Activated naive CD8-positive, alpha-beta T cell treated with anti-CD3 and anti-CD28 coated beads for 36 hours (primary cell): ENCODE results near the gene COPS8. TPM values are rescaled to one million over a fixed set of nuclear protein-coding genes. Genes with fewer than 3 reads are reported as not detected.
A peak's percentile ranks its signal among the peaks of the same experiment; 100 is the strongest.

Source experiments
- DNase-seq: peaks from one replicate; pipeline ENCODE4 v3.0.0; 2021
- H3K27ac Mint-ChIP-seq: one replicate; pipeline ENCODE4 v1.8.0; 2022; ENCODE audit warnings: mild to moderate bottlenecking, moderate library complexity, mixed read lengths
- H3K27me3 Mint-ChIP-seq: one replicate; pipeline ENCODE4 v1.8.0; 2022; ENCODE audit warnings: mild to moderate bottlenecking, mixed read lengths
- H3K36me3 Mint-ChIP-seq: one replicate; pipeline ENCODE4 v1.8.0; 2021; ENCODE audit warnings: mild to moderate bottlenecking, mixed read lengths
- H3K4me1 Mint-ChIP-seq: one replicate; pipeline ENCODE4 v1.8.0; 2021; ENCODE audit warnings: mixed read lengths
- H3K4me3 Mint-ChIP-seq: one replicate; pipeline ENCODE4 v1.8.0; 2022; ENCODE audit warnings: mild to moderate bottlenecking, moderate library complexity, mixed read lengths
- H3K9me3 Mint-ChIP-seq: one replicate; pipeline ENCODE4 v1.8.0; 2022; ENCODE audit warnings: mixed read lengths
- total RNA-seq, 2 experiments: library from RNA; stranded (reverse); gene quantifications; one replicate each; pipeline ENCODE4 v1.2.3, GENCODE V29; 2021

The COPS8 gene
- total RNA-seq, 2 experiments from 2014 or later: 65.6 to 68.5 TPM

DNA sequence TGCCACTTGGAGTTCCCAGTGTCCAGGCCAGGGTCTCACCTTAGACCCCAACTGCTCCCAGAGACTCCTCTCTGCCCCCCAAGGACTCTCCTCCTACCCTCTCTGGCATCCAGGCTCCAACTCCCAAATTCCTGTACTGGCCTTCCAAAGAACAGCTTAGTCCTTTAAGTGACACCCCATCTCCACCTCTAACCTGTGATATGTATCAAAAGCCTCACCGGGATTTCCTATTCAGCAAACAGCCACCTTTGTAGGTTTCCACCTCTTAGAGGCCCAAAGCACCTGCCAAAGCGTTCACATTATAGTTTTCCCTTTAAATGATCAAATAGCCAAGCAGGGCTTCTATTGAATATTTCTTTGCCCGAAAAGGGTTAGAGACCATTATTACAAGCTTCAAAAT is 2.7 kb upstream of the COPS8 start:
- H3K27me3 Mint-ChIP-seq: no peaks in the 10 kb centered on the region
- no peak overlapping the region for H3K4me3 Mint-ChIP-seq
- H3K4me1 Mint-ChIP-seq: peaks cover 16% of the 10 kb centered on the region
- no peak overlapping the region for H3K27ac Mint-ChIP-seq
- H3K36me3 Mint-ChIP-seq: peaks cover 1% of the 10 kb centered on the region
- no peak for DNase-seq
- no peaks in the 10 kb centered on the region for H3K9me3 Mint-ChIP-seq

DNA sequence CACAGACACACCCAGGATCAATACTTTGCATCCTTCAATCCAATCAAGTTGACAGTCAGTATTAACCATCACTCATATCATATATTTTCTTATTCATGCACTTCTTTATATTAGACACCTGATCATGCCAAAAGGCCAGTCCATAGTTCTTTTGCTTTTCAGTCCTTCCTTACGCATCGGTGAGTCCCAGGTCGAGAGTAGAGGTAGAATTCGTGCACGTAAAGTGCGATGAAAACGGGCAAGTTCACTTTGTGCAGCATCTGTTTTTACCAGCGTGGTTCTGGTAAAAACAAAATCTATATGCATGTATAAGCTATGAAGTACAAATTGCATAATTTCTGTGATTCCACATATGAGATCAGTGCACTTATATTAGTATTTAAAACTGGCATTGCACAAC is 1.2 kb upstream of the COPS8 start:
- H3K4me1 Mint-ChIP-seq: peaks cover 18% of the 10 kb centered on the region
- H3K36me3 Mint-ChIP-seq: peaks cover 3% of the 10 kb centered on the region

DNA sequence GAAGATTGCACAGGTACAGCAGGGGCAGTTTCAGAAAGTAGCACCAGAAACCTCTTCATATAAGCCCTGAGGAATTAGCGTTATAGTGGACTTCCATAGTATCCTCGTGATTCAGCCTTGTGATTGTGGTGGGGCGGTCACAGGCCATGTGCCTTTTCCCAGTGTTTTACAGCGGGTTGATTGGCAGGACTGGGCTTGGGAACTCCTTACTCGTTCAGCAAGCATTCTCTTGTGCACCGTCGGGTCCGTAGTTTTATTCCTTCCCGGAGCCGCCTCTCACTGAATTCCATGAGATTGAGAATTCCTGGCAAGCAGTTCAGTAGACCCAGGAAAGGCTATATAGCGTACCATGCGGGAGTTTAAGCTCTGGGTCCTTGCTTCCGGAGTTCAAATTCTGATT is 5.2 kb downstream of the COPS8 start:
- Mint-ChIP-seq H3K9me3 (no peaks in the 10 kb centered on the region), H3K36me3 (peaks cover 11% of the 10 kb centered on the region), H3K27me3 (no peaks in the 10 kb centered on the region), H3K27ac (no peak overlapping the region), H3K4me3 (no peak overlapping the region), H3K4me1 (peaks cover 10% of the 10 kb centered on the region)
- DNase-seq: no peak

More for the DNA sequence above, 1.2 kb upstream of the COPS8 start:
- H3K9me3 Mint-ChIP-seq: no peaks in the 10 kb centered on the region
- no peak for DNase-seq
- peak overlapping the region; percentile 98 for H3K4me3 Mint-ChIP-seq
- no peaks in the 10 kb centered on the region for H3K27me3 Mint-ChIP-seq
- no peak overlapping the region for H3K27ac Mint-ChIP-seq

DNA sequence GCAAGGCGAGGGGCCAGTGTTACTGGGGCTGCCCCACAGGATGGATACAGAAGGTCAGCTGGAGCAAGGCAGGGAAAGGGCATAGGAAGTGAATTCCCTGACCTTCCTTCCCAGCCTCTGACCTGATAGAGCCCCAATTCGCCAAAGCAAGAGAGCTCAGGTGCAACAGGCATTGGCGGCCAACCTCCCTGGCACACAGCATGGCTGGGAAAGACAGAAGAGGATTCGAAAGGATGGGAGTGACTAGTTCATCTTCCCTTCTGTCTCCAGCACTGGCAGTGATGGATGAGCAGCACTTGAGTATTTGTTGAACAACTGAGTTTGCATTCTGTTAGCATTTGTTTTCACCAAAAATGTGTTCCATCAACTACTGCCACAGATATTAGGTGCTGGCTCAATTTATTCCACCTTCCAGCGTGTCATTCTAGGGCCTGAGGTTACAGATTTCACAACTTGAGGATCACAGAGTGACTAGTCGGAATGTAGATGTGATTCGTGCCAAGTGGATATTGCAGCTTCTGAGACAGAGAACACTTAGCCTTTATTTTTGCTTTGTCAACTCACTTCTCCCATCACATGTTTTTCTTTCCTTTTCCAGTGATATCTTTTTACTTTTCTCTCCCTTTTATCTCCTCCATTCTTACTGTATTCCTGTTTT is 6.2 kb downstream of the COPS8 start:
- no peak overlapping the region for H3K4me3 Mint-ChIP-seq
- no peaks in the 10 kb centered on the region for H3K9me3 Mint-ChIP-seq
- no peaks in the 10 kb centered on the region for H3K27me3 Mint-ChIP-seq
- H3K36me3 Mint-ChIP-seq: peaks cover 13% of the 10 kb centered on the region
- no peak for DNase-seq
- H3K4me1 Mint-ChIP-seq: peaks cover 8% of the 10 kb centered on the region
- no peak overlapping the region for H3K27ac Mint-ChIP-seq

GRCh38 chr2:237092506-237092905 is 6.8 kb downstream of the COPS8 start:
- peaks cover 13% of the 10 kb centered on the region for H3K36me3 Mint-ChIP-seq
- H3K4me3 Mint-ChIP-seq: no peak overlapping the region
- H3K27ac Mint-ChIP-seq: no peak overlapping the region
- no peaks in the 10 kb centered on the region for H3K27me3 Mint-ChIP-seq
- no peak for DNase-seq
- H3K4me1 Mint-ChIP-seq: peaks cover 8% of the 10 kb centered on the region
- H3K9me3 Mint-ChIP-seq: no peaks in the 10 kb centered on the region

DNA sequence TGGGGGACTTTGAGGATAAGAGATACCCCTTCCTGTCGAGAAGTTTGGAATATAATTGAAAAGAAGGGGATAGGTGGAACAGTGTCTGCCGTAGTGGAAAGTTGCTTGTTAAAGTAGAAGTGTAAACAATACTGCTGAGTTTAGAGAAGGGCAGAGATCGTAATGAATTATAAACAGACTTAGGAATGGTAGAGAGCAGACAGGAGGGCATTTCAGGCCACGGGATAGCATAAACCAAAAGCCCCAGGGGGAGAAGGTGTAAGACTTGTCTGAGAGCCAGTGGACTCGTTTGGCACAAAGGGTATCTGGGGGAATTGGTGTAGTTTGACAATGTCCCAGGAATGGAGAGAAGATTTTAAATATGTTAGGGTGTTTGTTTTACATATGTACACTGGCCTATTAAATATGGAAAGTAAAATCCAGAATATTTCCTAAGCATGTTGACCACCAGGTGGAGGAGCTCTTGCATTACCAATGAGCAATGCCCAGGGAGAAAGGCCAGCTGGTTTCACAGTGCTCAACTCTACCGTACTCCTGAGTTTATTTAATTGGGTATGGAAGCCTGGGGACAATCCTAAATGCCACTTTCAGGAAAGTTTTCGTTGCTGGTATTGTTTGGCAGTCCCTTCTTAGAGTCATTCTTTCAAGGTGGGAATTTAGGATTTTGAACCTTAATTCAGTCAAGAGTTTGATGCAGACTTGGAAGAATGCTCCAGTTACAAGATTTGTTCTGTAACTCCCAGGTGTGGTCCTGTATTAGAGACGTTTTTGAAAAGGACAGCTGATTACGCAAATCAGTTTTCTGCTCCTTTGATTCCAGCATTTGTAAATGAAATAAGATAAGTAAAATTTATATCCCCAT is 7.5 kb downstream of the COPS8 start:
- no peak overlapping the region for H3K27ac Mint-ChIP-seq

DNA sequence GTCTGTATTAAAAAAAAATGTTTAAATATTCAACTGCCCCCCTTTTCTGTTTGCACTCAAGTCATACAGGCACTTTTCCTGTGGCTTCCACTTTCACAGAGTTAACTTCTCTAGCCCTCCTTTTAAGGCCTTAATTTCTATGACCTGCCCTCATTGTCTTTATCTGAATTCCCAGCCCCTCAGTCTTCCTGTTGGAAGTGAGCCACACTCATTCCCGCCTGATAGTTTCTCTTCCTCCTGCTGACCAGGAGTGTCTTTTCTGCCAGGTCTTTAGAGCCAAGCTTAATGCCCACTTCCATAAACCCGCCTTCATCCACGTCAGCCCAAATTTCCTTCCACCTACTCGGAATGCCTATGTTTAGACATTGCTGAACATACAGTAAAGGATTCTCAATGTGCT is 10.5 kb downstream of the COPS8 start:
- Mint-ChIP-seq H3K27me3 (no peaks in the 10 kb centered on the region), H3K9me3 (no peaks in the 10 kb centered on the region), H3K27ac (no peak overlapping the region), H3K4me1 (peaks cover 9% of the 10 kb centered on the region), H3K4me3 (no peak overlapping the region), H3K36me3 (peaks cover 26% of the 10 kb centered on the region)
- DNase-seq: no peak

More for the DNA sequence above, 7.5 kb downstream of the COPS8 start:
- Mint-ChIP-seq H3K4me1 (peaks cover 11% of the 10 kb centered on the region), H3K9me3 (no peaks in the 10 kb centered on the region), H3K27me3 (no peaks in the 10 kb centered on the region), H3K4me3 (no peak overlapping the region), H3K36me3 (peaks cover 16% of the 10 kb centered on the region)
- no peak for DNase-seq

DNA sequence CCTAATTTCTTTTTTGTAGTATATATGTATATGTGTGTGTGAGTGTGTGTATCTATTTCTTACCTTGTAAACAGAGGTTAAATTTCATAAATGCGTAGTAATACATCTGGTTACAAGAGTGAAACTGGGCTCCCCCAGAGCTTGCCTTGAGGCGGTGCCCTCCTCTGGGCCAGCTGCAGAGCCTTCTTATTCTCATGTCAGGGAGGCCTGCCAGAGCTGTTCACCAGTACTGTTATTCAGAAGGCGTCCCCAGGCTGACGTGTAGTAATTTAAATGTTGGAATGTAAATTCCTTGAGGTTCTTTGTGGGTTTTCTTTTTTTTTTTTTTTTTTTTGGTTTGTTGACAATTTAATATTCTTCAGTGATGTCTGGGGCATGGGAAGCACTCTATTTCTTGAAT is 11.2 kb downstream of the COPS8 start:
- Mint-ChIP-seq H3K36me3 (peaks cover 30% of the 10 kb centered on the region), H3K27me3 (no peaks in the 10 kb centered on the region), H3K9me3 (no peaks in the 10 kb centered on the region), H3K4me1 (peaks cover 5% of the 10 kb centered on the region), H3K4me3 (no peak overlapping the region), H3K27ac (no peak overlapping the region)
- no peak for DNase-seq

- H3K9me3 Mint-ChIP-seq: no peaks in the 10 kb centered on the region
- H3K27me3 Mint-ChIP-seq: no peaks in the 10 kb centered on the region
- DNase-seq: no peak
- H3K4me3 Mint-ChIP-seq: no peak overlapping the region
- H3K36me3 Mint-ChIP-seq: peaks cover 30% of the 10 kb centered on the region
- peaks cover 3% of the 10 kb centered on the region for H3K4me1 Mint-ChIP-seq
- no peak overlapping the region for H3K27ac Mint-ChIP-seq
These were observed 11.7 kb downstream of the COPS8 start for GRCh38 chr2:237097326-237097910.

- H3K4me1 Mint-ChIP-seq: peaks cover 3% of the 10 kb centered on the region
- DNase-seq: no peak
- H3K4me3 Mint-ChIP-seq: no peak overlapping the region
- no peak overlapping the region for H3K27ac Mint-ChIP-seq
- H3K9me3 Mint-ChIP-seq: no peaks in the 10 kb centered on the region
- no peaks in the 10 kb centered on the region for H3K27me3 Mint-ChIP-seq
- peaks cover 29% of the 10 kb centered on the region for H3K36me3 Mint-ChIP-seq
These were observed 12.4 kb downstream of the COPS8 start for GRCh38 chr2:237097911-237098702.

DNA sequence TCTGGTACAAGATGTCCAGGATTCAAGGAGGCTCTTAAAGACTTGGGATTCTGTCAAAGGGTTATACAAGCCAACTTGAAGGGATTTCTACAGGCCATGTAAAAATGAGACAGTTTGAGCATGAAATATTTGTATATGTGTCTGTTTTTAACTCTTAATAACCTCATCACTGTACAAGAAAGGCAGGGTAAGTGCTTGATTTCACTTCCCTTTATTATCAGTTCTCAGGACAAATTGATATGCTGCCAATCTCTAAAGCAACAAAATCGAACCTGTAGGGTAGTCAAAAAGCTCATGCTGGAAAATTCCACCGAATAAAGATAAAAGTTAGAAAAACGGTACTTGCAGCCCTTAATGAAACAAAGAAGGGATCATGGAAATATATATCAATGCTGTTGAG is 14.1 kb downstream of the COPS8 start:
- no peak overlapping the region for H3K4me3 Mint-ChIP-seq
- no peaks in the 10 kb centered on the region for H3K27me3 Mint-ChIP-seq
- H3K9me3 Mint-ChIP-seq: no peaks in the 10 kb centered on the region
- H3K4me1 Mint-ChIP-seq: peaks cover 3% of the 10 kb centered on the region
- no peak for DNase-seq
- peaks cover 26% of the 10 kb centered on the region for H3K36me3 Mint-ChIP-seq
- H3K27ac Mint-ChIP-seq: no peak overlapping the region

- Mint-ChIP-seq H3K27ac (no peak overlapping the region), H3K27me3 (no peaks in the 10 kb centered on the region), H3K36me3 (peaks cover 32% of the 10 kb centered on the region), H3K4me1 (peaks cover 3% of the 10 kb centered on the region), H3K9me3 (no peaks in the 10 kb centered on the region), H3K4me3 (no peak overlapping the region)
- DNase-seq: no peak
These were observed 15.7 kb downstream of the COPS8 start for GRCh38 chr2:237101118-237101979.

DNA sequence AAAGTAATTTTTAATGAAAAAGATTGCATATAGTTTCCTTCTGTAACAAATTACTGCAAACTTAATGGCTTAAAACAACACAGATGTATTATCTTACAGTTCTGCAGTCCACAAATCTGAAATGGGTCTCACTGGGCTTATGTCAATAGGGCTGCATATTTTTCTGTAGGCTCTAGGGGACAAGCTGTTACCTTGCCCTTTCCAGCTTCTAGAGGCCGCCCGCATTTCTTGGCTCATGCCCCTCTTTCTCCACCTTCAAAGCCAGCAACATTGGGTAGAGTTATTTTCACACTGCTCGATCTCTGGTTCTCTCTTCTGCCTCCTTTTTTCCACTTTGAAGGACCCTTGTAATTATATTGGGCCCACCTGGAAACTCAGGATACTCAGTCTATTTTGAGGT is 16.7 kb downstream of the COPS8 start:
- no peak overlapping the region for H3K27ac Mint-ChIP-seq
- peaks cover 39% of the 10 kb centered on the region for H3K36me3 Mint-ChIP-seq
- no peak overlapping the region for H3K4me3 Mint-ChIP-seq
- H3K4me1 Mint-ChIP-seq: peaks cover 3% of the 10 kb centered on the region
- no peaks in the 10 kb centered on the region for H3K27me3 Mint-ChIP-seq
- no peak for DNase-seq
- no peaks in the 10 kb centered on the region for H3K9me3 Mint-ChIP-seq

GRCh38 chr2:237109421-237109934 is 23.8 kb downstream of the COPS8 start:
- no peak for DNase-seq
- no peak overlapping the region for H3K4me3 Mint-ChIP-seq
- no peaks in the 10 kb centered on the region for H3K27me3 Mint-ChIP-seq
- H3K9me3 Mint-ChIP-seq: peaks cover 17% of the 10 kb centered on the region
- no peak overlapping the region for H3K27ac Mint-ChIP-seq
- H3K36me3 Mint-ChIP-seq: peaks cover 40% of the 10 kb centered on the region
- no peaks in the 10 kb centered on the region for H3K4me1 Mint-ChIP-seq
